Uterus (tissue), 4 donors: ENCODE data around the gene SLC33A1. TPM values are rescaled to one million over a fixed set of nuclear protein-coding genes. Genes with fewer than 3 reads are reported as not detected.

ENCODE experiments used
- DNase-seq, 2 donors: peaks; one replicate each; pipeline ENCODE4 v3.0.0-alpha.2; 2019 to 2020
- H3K27ac ChIP-seq, 2 donors: fragments of 200-600 bp; sonication (generic); 1 replicate in 1 of 2; 2 replicates in 1 of 2; pipeline ENCODE4 v1.5.1; 2016 to 2018
- H3K27me3 ChIP-seq, 2 donors: fragments of 200-600 bp; sonication (generic); one replicate each; pipeline ENCODE4 v1.5.1; 2018 to 2019; ENCODE audit warnings: control low read depth in 1 of 2
- H3K36me3 ChIP-seq, 2 donors: fragments of 200-600 bp; sonication (generic); one replicate each; pipeline ENCODE4 v1.5.1; 2019; ENCODE audit warnings: control low read depth in 1 of 2
- H3K4me1 ChIP-seq, 2 donors: fragments of 200-600 bp; sonication (generic); one replicate each; pipeline ENCODE4 v1.5.1; 2018 to 2019; ENCODE audit warnings: control low read depth in 1 of 2
- H3K4me3 ChIP-seq, 2 donors: fragments of 200-600 bp; sonication (generic); 1 replicate in 1 of 2; 2 replicates in 1 of 2; pipeline ENCODE4 v1.5.1; 2018 to 2019; ENCODE audit warnings: mild to moderate bottlenecking in 1 of 2
- H3K9me3 ChIP-seq, 2 donors: fragments of 200-600 bp; sonication (generic); one replicate each; pipeline ENCODE4 v1.5.1; 2019; ENCODE audit warnings: control low read depth in 1 of 2
- POLR2A ChIP-seq, 2 donors: fragments of 450-650 bp; IDR thresholded peaks; one replicate each; pipeline ENCODE4 v1.6.1; 2016; ENCODE audit warnings: antibody characterized with exemption in 2 of 2, mild to moderate bottlenecking in 1 of 2, moderate library complexity in 1 of 2
- intact Hi-C: fragments of 100-400 bp; cut with DNase I; formaldehyde crosslinking; loops from one replicate; pipeline ENCODE4 v1.15.1; 2023; ENCODE audit warnings: low total_unique reads
- total RNA-seq, 4 donors: library from RNA; depleted of rRNA in 3 of 4; stranded (reverse); fragments of >200 nt in 3 of 4; gene quantifications; one replicate each; pipeline versions ENCODE4 v1.1.0 to v1.2.4, GENCODE V29; 2014 to 2023
- TF ChIP-seq, protein P1 (sequence below), 4 experiments: fragments of 200-600 bp in 2 of 4; fragments of 450-650 bp in 2 of 4; sonication (generic) in 2 of 4; IDR thresholded peaks; one replicate each; pipeline ENCODE4 v1.5.1; 2016 to 2019; ENCODE audit warnings: antibody characterized with exemption in 4 of 4, mild to moderate bottlenecking in 2 of 4, moderate library complexity in 1 of 4
- donor health status: DM: yes; HTN: yes; CAD: no.

The SLC33A1 gene
- 10 to 100 TPM; 33.3 to 44.6 (median 37.0) TPM for total RNA-seq

DNA sequence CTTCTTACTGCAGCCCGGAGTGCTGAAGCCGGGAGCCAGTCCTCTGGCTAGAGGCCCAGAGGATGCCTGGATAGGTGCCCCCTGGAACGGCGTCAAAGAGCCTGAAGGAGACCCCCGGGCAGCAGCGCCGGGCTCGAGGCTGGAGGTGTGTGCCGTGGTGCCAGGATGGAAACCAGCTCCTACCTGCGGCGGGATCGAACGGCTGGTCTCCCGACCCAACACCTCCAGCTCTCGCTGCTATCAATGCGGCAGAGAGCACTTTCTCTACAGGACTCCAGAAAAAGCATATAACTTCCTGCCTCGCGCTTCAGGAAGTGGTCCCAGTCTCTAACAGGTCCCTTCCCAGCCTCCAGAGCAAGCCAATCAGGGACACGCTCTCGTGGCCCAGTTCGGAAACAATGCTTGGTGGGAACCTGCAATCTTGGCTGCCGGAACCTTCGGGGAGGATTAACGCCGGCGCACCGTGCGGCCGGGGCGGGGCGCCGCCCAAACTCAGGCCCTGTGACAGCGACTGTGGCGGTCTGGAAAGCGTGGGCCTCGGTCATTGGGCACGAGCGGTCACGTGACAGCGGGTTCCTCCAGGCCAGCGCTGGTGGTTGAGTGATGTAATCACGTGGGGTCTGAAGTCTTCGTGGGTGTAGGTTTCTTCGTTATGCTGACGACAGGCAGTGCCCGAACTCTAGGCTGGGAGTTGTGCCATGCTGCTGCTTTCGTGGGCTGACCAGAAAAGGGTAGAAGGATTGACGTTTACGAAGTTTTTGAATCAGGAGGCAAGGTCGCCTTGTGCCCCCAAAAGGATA is at the start of gene SLC33A1:
Gene SLC33A1 (minus strand): TSS at position 287 of the 800 bp plus-strand sequence. CDS start 430 bp downstream, outside the sequence.
- TF ChIP-seq, protein P1, sequence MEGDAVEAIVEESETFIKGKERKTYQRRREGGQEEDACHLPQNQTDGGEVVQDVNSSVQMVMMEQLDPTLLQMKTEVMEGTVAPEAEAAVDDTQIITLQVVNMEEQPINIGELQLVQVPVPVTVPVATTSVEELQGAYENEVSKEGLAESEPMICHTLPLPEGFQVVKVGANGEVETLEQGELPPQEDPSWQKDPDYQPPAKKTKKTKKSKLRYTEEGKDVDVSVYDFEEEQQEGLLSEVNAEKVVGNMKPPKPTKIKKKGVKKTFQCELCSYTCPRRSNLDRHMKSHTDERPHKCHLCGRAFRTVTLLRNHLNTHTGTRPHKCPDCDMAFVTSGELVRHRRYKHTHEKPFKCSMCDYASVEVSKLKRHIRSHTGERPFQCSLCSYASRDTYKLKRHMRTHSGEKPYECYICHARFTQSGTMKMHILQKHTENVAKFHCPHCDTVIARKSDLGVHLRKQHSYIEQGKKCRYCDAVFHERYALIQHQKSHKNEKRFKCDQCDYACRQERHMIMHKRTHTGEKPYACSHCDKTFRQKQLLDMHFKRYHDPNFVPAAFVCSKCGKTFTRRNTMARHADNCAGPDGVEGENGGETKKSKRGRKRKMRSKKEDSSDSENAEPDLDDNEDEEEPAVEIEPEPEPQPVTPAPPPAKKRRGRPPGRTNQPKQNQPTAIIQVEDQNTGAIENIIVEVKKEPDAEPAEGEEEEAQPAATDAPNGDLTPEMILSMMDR (IDR thresholded peaks at IDR 0.05), result peak in 3 of 4 experiments; percentile 9 to 31 (median 20)
- peak; percentile 64 to 73 for TF ChIP-seq POLR2A (IDR thresholded peaks at IDR 0.05)
- peaks cover 4 to 13% of the 10 kb centered on the region in 2 donors for H3K4me1 ChIP-seq
- H3K4me3 ChIP-seq, result peak within 1 kb of the TSS; percentile 67 to 93
- intact Hi-C loops, result no loop called here
- H3K27me3 ChIP-seq, result no peaks in the 10 kb centered on the region
- H3K36me3 ChIP-seq, result no peaks in the 10 kb centered on the region
- no peaks in the 10 kb centered on the region for H3K9me3 ChIP-seq
- peak within 1 kb of the TSS; percentile 91 to 94 for H3K27ac ChIP-seq
- DNase-seq, result peak; percentile 99

DNA sequence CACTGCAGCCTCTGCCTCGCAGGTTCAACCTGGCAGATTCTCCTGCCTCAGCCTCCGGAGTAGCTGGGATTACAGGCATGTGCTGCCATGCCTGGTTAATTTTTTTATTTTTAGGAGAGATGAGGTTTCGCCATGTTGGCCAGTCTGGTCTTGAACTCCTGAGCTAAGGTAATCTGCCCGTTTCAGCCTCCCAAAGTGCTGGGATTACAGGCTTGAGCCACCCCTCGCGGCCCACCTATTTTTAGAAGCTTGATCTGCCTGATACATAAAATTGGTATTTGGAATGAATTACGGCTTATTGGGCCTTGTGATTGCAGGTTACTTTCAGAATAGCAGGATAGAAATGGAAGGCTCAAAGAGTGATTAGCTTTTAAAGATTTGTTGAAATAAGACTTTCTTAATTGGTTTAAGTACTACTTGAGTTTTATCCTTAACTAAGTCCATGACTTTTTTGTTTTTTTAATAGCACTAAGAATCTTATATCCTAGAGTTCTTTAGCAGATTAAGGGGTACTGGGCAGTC is 41.2 kb upstream of the SLC33A1 start:
- Histone ChIP-seq H3K4me1 (no peaks in the 10 kb centered on the region), H3K27ac (no peak overlapping the region), H3K27me3 (no peaks in the 10 kb centered on the region), H3K4me3 (no peak overlapping the region), H3K36me3 (no peaks in the 10 kb centered on the region), H3K9me3 (no peaks in the 10 kb centered on the region)
- no peak for DNase-seq
- no peak for TF ChIP-seq POLR2A (IDR thresholded peaks at IDR 0.05)
- TF ChIP-seq, protein P1 (IDR thresholded peaks at IDR 0.05), result no peak
- intact Hi-C loops, result no loop called here

DNA sequence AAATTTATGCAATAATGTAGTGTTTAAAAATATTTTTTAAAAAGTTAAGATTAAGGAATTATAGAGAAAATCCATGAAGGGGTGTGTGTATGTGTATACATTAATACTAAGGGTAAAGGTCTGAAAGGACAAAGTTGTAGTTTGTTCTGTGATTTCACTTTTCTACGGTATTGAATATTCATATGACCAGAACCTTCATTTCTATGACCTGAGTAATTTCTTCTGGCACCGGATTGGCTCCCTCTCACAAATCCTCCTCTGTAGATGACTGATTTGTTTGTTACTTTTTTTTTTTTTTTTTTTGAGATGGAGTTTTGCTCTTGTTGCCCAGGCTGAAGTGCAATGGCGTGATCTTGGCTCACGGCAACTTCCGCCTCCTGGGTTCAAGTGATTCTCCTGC is 37.1 kb upstream of the SLC33A1 start:
- H3K27ac ChIP-seq, result no peak overlapping the region
- H3K36me3 ChIP-seq, result no peaks in the 10 kb centered on the region
- DNase-seq, result no peak
- intact Hi-C loops, result no loop called here
- TF ChIP-seq POLR2A (IDR thresholded peaks at IDR 0.05), result no peak
- TF ChIP-seq, protein P1 (IDR thresholded peaks at IDR 0.05), result no peak
- H3K27me3 ChIP-seq, result no peaks in the 10 kb centered on the region
- no peak overlapping the region for H3K4me3 ChIP-seq
- H3K9me3 ChIP-seq, result no peaks in the 10 kb centered on the region
- H3K4me1 ChIP-seq, result no peaks in the 10 kb centered on the region

DNA sequence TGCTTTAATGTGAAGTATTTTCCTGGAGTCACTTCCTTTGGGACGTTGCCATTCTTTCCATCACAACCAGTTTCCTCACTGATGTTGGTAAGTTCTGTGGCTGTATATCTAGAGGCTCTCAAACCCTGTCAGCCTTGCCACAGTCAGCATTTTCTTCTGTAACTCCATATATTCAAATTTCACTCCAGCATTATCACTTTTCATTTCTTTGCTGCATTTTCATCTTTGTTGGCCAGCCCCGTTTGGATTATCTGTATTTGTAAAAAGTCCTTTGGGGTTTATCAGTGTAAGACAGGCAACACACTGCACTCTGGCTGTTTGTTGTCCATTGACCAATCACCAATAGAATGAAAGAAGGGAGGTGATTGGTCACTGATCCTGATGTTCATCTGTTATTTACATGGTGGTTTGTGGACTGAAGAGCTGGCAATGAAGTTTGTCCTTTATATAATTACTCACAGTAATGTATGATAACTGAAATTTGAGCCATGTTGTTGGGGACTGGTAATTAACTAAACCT is 36.5 kb upstream of the SLC33A1 start:
- Histone ChIP-seq H3K4me3 (no peak overlapping the region), H3K27me3 (no peaks in the 10 kb centered on the region), H3K36me3 (no peaks in the 10 kb centered on the region), H3K27ac (no peak overlapping the region), H3K9me3 (no peaks in the 10 kb centered on the region), H3K4me1 (no peaks in the 10 kb centered on the region)
- intact Hi-C loops, result no loop called here
- no peak for DNase-seq
- TF ChIP-seq POLR2A (IDR thresholded peaks at IDR 0.05), result no peak
- TF ChIP-seq, protein P1 (IDR thresholded peaks at IDR 0.05), result no peak

DNA sequence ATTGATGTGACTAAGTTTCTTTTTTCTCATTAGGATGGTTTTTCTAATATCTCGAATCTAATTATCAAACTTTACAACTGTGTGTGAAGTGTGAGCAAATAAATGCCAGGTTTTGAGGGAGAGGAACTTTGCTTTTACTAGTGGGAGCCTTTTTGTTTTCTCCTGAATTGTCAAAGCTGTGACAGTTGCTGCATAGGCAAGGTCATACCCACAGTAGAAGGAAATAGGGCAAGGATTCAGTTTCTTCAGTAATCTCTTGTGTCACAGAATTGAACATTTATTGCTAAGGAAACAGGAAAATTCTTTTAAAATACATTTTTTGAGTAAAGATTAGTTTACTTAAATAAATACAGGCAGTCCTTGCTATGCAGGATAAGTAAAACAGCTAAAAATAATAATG is 35.7 kb upstream of the SLC33A1 start:
- intact Hi-C loops, result no loop called here
- H3K27ac ChIP-seq, result no peak overlapping the region
- TF ChIP-seq, protein P1 (IDR thresholded peaks at IDR 0.05), result no peak
- no peak for TF ChIP-seq POLR2A (IDR thresholded peaks at IDR 0.05)

More for the DNA sequence above, 35.7 kb upstream of the SLC33A1 start:
- DNase-seq, result no peak
- Histone ChIP-seq H3K27me3 (no peaks in the 10 kb centered on the region), H3K4me3 (no peak overlapping the region), H3K4me1 (no peaks in the 10 kb centered on the region), H3K9me3 (no peaks in the 10 kb centered on the region), H3K36me3 (no peaks in the 10 kb centered on the region)
